Activated naive CD4-positive, alpha-beta T cell treated with anti-CD3 and anti-CD28 coated beads, Interleukin-2, amount 10 ng/mL, durations not matched to agents 7 days and 5 days (primary cell): Measurements from ENCODE around the gene EME1.
A peak's percentile ranks its signal among the peaks of the same experiment; 100 is the strongest.
"Not testable (repeated sequence)": the region's sequence is repeated elsewhere in the genome, so short reads cannot be mapped to it uniquely, and the experiment has no call there.

Experiments
- CTCF ChIA-PET: fragments of 350-600 bp; sonication (Branson Sonifier 250); formaldehyde crosslinking; loops from one replicate; lab custom pipeline; 2021; ENCODE audit warnings: antibody characterized with exemption; lab: Charles Lee
- DNase-seq: peaks from one replicate; pipeline ENCODE4 v3.0.0-alpha.2; 2020
- H3K27ac Mint-ChIP-seq: one replicate; pipeline ENCODE4 v1.8.0; 2021; ENCODE audit warnings: mild to moderate bottlenecking, moderate library complexity, mixed read lengths
- H3K27me3 Mint-ChIP-seq: one replicate; pipeline ENCODE4 v1.8.0; 2021; ENCODE audit warnings: mild to moderate bottlenecking, mixed read lengths
- H3K36me3 Mint-ChIP-seq: one replicate; pipeline ENCODE4 v1.8.0; 2021; ENCODE audit warnings: mixed read lengths
- H3K4me1 Mint-ChIP-seq: one replicate; pipeline ENCODE4 v1.8.0; 2021; ENCODE audit warnings: mixed read lengths
- H3K4me3 Mint-ChIP-seq: one replicate; pipeline ENCODE4 v1.8.0; 2021; ENCODE audit warnings: mild to moderate bottlenecking, moderate library complexity, mixed read lengths
- H3K9me3 Mint-ChIP-seq: one replicate; pipeline ENCODE4 v1.8.0; 2021; ENCODE audit warnings: mixed read lengths

The EME1 gene

GRCh38 chr17:50398672-50399071, 25.6 kb downstream of the EME1 start:
- CTCF ChIA-PET = interaction anchor here (1.3 to 3.7 kb wide), 5 partner anchors 17 to 81 kb away, joined by 3 to 32 read pairs (median 10); partner anchors contain the start of genes EME1, MRPL27 and RSAD1
- DNase-seq, H3K27ac Mint-ChIP-seq, H3K4me3 Mint-ChIP-seq, H3K9me3 Mint-ChIP-seq, H3K27me3 Mint-ChIP-seq: not testable (repeated sequence)
- peaks cover 27% of the 10 kb centered on the region for H3K4me1 Mint-ChIP-seq
- peaks cover 15% of the 10 kb centered on the region for H3K36me3 Mint-ChIP-seq

DNA sequence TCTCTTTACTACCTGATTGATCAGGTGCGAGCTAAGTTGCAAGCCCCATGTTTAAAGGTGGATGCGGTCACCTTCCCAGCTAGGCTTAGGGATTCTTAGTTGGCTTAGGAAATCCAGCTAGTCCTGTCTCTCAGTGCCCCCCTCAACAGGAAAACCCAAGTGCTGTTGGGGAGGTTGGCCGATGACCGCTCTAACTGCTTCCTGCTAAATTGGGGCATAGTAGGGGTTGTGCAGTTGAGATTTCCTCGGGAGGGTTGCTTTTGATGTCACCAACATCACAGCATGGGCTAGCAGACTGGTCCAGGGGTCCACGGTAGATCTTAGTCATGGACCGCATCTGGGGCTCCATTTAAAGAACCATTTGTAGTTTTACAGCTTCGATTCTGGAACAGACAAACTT, 26.6 kb downstream of the EME1 start:
- H3K27me3 Mint-ChIP-seq, DNase-seq, CTCF ChIA-PET, H3K36me3 Mint-ChIP-seq, H3K9me3 Mint-ChIP-seq, H3K4me3 Mint-ChIP-seq, H3K27ac Mint-ChIP-seq: not testable (repeated sequence)
- H3K4me1 Mint-ChIP-seq = peaks cover 23% of the 10 kb centered on the region

- H3K9me3 Mint-ChIP-seq, H3K27ac Mint-ChIP-seq, DNase-seq, CTCF ChIA-PET, H3K4me1 Mint-ChIP-seq, H3K36me3 Mint-ChIP-seq, H3K4me3 Mint-ChIP-seq: not testable (repeated sequence)
- peaks cover 40% of the 10 kb centered on the region for H3K27me3 Mint-ChIP-seq
These were observed 32.3 kb downstream of the EME1 start for GRCh38 chr17:50405351-50405750.

DNA sequence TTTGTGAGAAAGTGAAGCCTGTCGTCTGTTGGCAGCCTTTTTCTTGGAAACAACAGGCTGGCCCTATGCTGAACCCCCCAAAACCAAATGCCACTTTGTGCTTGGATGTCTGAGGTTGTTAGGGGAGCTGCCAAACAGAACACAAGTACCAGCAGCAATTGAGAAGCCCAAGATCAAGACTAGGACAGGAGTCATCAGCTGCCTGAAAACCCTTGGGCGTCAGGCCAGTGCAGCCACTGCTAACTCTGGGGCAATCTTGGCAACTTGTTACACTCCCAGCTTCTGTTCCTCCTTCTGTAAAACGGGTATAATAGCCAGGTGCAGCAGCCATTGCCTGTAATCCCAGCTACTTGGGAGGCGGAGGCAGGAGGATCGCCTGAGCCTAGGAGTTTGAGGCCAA, 33.5 kb downstream of the EME1 start:
- no peaks in the 10 kb centered on the region for H3K36me3 Mint-ChIP-seq
- H3K4me3 Mint-ChIP-seq = no peak overlapping the region
- peaks cover 46% of the 10 kb centered on the region for H3K27me3 Mint-ChIP-seq
- H3K27ac Mint-ChIP-seq = no peak overlapping the region
- no peaks in the 10 kb centered on the region for H3K4me1 Mint-ChIP-seq
- no peak for DNase-seq
- no peaks in the 10 kb centered on the region for H3K9me3 Mint-ChIP-seq
- CTCF ChIA-PET = interaction anchor here (2.8 kb wide), 1 partner anchor 10 kb away, joined by 13 read pairs; the partner anchor contains the start of gene LRRC59

- peaks cover 53% of the 10 kb centered on the region for H3K27me3 Mint-ChIP-seq
- no peak for DNase-seq
- H3K36me3 Mint-ChIP-seq = no peaks in the 10 kb centered on the region
- H3K27ac Mint-ChIP-seq = no peak overlapping the region
- CTCF ChIA-PET = interaction anchor here (2.8 kb wide), 1 partner anchor 11 kb away, joined by 13 read pairs; the partner anchor contains the start of gene LRRC59
- no peaks in the 10 kb centered on the region for H3K4me1 Mint-ChIP-seq
- no peaks in the 10 kb centered on the region for H3K9me3 Mint-ChIP-seq
- H3K4me3 Mint-ChIP-seq = no peak overlapping the region
These were observed 34.9 kb downstream of the EME1 start for GRCh38 chr17:50407921-50408320.

DNA sequence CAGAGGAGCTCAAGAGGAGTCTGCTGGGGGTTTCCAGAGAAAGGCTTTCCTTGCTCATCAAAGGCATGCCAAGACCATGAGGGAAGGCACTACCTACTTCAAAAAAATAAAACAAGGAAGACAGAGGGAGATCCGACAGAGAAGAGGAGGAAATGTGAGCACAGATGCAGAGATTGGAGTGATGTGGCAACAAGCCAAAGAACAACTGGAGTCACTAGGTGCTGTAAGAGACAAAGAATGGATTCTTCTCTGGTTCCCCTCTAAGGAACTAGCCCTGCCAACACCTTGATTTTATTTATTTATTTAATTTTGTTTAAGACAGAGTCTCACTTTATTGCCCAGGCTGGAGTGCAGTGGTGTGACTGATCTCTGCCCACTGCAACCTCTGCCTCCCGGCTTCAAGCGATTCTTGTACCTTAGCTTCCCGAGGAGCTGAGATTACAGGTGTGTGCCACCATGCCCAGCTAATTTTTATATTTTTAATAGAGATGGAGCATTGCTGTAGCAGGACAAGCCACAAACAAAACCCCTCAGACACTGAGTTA, 39.2 kb downstream of the EME1 start:
- Mint-ChIP-seq H3K36me3 (no peaks in the 10 kb centered on the region), H3K27me3 (peaks cover 35% of the 10 kb centered on the region), H3K9me3 (no peaks in the 10 kb centered on the region), H3K27ac (no peak overlapping the region), H3K4me1 (no peaks in the 10 kb centered on the region), H3K4me3 (no peak overlapping the region)
- no peak for DNase-seq
- CTCF ChIA-PET = interaction anchor here (1.4 kb wide), 1 partner anchor 15 kb away, joined by 8 read pairs; the partner anchor contains the start of gene LRRC59

DNA sequence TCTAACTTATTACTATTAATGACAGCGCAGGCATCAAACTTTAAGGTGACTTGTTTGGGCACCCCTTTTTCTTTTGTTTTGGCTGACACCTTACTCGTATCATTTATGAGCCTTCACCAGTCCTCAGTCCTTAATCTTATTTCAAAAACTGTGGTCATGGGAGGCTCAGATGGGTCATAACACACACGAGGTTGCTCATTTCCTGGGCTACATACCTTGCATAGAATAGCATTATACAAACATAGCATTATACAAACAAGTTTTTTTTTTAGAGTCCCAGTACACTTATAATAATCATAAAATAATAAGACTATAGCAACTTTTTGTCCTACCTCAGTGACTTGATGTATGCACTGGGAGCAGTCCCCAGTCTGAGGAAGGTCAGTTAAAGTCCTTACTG, 41.8 kb downstream of the EME1 start:
- Mint-ChIP-seq H3K27me3 (peaks cover 38% of the 10 kb centered on the region), H3K9me3 (no peaks in the 10 kb centered on the region), H3K27ac (no peak overlapping the region)

DNA sequence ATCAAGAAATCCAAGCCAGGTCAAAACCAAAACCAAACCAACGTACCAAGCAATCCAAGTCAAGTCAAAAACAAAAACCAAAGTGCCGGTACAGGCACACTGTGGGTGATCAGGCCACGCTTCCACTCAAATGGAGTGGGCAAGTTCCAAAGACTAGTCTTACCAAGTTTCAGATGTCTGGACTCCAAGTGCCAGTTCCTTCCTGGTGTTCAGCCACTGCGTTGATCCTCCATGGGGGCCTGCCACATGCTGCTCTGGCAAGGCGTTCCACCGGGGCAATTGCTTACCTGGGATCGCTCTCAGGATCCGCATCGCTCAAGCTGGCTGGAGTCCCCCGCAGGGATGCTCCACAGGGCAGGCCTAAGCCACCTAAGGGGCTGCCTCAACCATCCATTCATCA, 46.5 kb downstream of the EME1 start:
- H3K9me3 Mint-ChIP-seq, H3K4me3 Mint-ChIP-seq, H3K27ac Mint-ChIP-seq, DNase-seq, H3K36me3 Mint-ChIP-seq: not testable (repeated sequence)
- H3K27me3 Mint-ChIP-seq = peaks cover 19% of the 10 kb centered on the region
- CTCF ChIA-PET = interaction anchor here (3.1 kb wide), 1 partner anchor 22 kb away, joined by 12 read pairs; the partner anchor contains the start of gene LRRC59
- H3K4me1 Mint-ChIP-seq = peaks cover 24% of the 10 kb centered on the region

More for the DNA sequence above, 41.8 kb downstream of the EME1 start:
- H3K36me3 Mint-ChIP-seq = no peaks in the 10 kb centered on the region
- CTCF ChIA-PET = no interaction called here
- H3K4me1 Mint-ChIP-seq = peaks cover 2% of the 10 kb centered on the region
- no peak for DNase-seq
- H3K4me3 Mint-ChIP-seq = no peak overlapping the region

DNA sequence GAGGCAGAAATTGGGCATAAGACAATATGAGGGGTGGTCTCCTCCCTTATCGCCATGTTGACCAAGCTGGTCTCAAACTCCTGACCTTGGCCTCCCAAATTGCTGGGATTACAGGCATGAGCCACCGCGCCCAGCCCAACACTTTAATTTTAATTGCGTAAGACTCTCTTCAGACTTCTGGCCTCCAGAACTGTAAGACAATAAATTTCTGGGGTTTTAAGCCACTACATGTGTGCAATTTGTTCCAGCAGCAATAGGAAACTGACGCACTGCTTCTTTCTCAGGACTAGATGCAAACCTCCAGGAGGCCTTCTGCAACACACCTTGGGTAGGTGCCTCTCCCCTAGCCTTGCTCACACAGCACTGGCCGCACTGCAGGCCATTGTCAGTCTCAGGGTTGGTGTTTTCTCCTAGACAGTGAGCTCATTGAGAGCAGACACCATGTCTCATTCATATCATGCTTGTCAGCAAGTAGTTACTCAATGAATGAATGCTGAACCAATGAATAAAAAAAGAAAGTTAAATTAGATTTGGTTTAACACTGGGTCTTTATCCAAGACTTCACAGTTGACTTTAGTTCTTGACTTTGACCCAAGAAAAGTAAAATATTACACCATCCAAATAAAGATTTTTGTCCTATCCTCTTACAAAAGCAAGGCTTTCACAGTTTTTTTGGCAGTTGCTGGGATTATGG, 47.5 kb downstream of the EME1 start:
- H3K4me3 Mint-ChIP-seq = peak overlapping the region; percentile 57
- peaks cover 19% of the 10 kb centered on the region for H3K27me3 Mint-ChIP-seq
- H3K4me1 Mint-ChIP-seq = peaks cover 31% of the 10 kb centered on the region
- CTCF ChIA-PET = interaction anchor here (3.1 kb wide), 1 partner anchor 23 kb away, joined by 12 read pairs; the partner anchor contains the start of gene LRRC59
- H3K36me3 Mint-ChIP-seq = no peaks in the 10 kb centered on the region
- DNase-seq = no peak
- no peaks in the 10 kb centered on the region for H3K9me3 Mint-ChIP-seq
- peak overlapping the region; percentile 90 for H3K27ac Mint-ChIP-seq

GRCh38 chr17:50421308-50422051, 48.5 kb downstream of the EME1 start:
- Mint-ChIP-seq H3K27ac (peak overlapping the region; percentile 90), H3K36me3 (no peaks in the 10 kb centered on the region), H3K27me3 (peaks cover 16% of the 10 kb centered on the region), H3K4me1 (peaks cover 34% of the 10 kb centered on the region), H3K4me3 (peak overlapping the region; percentile 57), H3K9me3 (no peaks in the 10 kb centered on the region)
- peak; percentile 28 for DNase-seq
- CTCF ChIA-PET = interaction anchor here (1.3 to 3.1 kb wide), 2 partner anchors 10 to 24 kb away, joined by 5 to 12 read pairs; partner anchors contain the start of gene LRRC59

- peaks cover 47% of the 10 kb centered on the region for H3K4me1 Mint-ChIP-seq
- peaks cover 1% of the 10 kb centered on the region for H3K36me3 Mint-ChIP-seq
- no peak overlapping the region for H3K4me3 Mint-ChIP-seq
- CTCF ChIA-PET = interaction anchor here (3.1 kb wide), 1 partner anchor 25 kb away, joined by 12 read pairs; the partner anchor contains the start of gene LRRC59
- peak overlapping the region; percentile 33 for H3K27ac Mint-ChIP-seq
- no peak for DNase-seq
- H3K9me3 Mint-ChIP-seq = no peaks in the 10 kb centered on the region
- peaks cover 11% of the 10 kb centered on the region for H3K27me3 Mint-ChIP-seq
These were observed 49.7 kb downstream of the EME1 start for GRCh38 chr17:50422738-50423137.

DNA sequence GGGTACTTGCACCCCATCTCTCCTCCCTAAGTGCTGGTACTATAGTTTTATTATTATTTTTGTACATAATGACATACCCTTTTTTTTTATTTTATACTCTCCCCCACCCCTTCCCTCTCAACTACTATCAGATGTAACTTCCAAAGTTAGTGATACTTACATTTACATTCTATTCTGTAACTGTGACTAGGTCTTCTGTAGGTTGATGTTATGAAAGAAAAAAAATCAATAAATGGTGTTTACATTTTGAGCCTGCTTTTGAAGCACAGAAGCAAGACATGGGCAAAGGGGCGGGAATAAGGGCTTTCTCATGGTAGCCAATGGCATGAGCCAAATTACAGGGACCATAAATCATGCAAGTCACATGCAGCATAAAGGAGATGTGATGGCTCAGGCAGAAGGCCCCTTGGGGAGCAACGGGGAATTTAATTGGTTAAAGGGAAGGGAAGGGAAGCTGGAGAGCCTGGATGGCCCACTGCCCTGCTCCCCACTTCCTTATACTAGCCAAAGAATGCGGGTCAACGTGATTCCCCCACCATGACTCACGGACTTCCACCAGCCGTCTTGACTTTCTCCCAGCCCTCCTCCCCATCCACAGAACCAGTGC, 50.6 kb downstream of the EME1 start:
- H3K4me1 Mint-ChIP-seq = peaks cover 49% of the 10 kb centered on the region
- no peaks in the 10 kb centered on the region for H3K9me3 Mint-ChIP-seq
- DNase-seq = no peak
- CTCF ChIA-PET = no interaction called here
- no peak overlapping the region for H3K4me3 Mint-ChIP-seq
- peaks cover 11% of the 10 kb centered on the region for H3K27me3 Mint-ChIP-seq
- H3K36me3 Mint-ChIP-seq = peaks cover 1% of the 10 kb centered on the region
- H3K27ac Mint-ChIP-seq = no peak overlapping the region

GRCh38 chr17:50424246-50424995, 51.4 kb downstream of the EME1 start:
- Mint-ChIP-seq H3K27me3 (peaks cover 3% of the 10 kb centered on the region), H3K4me3 (no peak overlapping the region), H3K36me3 (peaks cover 1% of the 10 kb centered on the region), H3K9me3 (no peaks in the 10 kb centered on the region), H3K27ac (peak overlapping the region; percentile 19), H3K4me1 (peaks cover 47% of the 10 kb centered on the region)
- CTCF ChIA-PET = no interaction called here
- no peak for DNase-seq
